ENCODE results near the gene PSG3.
"Not testable (repeated sequence)": the region's sequence is repeated elsewhere in the genome, so short reads cannot be mapped to it uniquely, and the experiment has no call there.

The PSG3 gene

DNA sequence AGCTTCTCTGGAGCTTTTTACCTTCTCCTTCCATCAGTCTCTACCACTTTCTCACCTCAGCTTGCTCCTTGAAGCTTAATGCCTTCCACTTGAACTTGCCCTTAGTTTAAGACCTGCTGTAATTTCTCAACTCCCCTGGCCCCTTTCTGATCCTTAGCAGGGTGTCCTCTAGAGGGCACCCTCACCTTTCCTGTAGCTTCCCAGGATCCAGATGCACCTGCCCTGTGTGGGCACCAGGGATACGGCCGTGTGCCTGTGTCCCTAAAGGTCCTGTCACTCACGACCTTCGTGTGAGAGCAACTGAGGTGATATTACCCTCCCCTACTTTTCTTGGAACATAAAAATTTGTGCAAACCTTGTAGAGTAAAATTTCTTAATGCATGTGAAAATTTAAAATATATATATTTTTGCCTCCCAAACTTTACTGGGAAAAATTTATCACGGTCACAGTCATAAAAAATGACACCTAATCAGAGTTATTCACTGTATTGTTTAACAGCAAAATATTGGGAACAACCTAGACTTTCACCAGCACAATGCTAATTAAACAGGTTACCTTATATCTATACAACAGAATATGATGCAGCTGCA, 46.4 kb downstream of the PSG3 start:
- no peak for DNase-seq

DNA sequence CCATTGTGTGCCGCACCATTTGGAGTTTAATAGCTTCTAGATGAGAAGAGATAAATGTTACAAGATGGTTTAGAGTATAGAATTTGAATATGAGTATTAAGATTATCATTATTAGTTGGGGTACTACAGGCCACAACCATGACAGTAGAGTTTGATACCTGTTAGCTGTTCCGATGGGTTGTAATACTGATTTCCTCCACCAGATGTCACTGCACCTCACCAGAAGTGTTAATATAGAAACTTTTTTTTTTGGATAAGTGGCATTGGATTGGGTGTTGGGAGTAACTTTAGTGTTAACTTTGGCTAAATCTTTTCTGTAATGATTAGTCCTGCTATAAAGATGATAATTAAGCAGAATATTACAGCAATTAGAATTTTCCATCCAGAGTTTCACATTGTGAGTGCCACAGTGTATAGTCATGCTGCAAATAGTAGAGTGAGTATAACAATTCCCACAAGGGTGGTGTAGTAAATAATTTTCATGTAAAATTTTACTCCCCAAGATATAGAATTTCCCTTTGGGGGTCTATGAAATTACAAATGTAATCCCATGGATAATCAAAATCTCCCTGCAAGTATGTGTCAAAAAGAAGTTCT, 56.3 kb downstream of the PSG3 start:
- peak; percentile 31 for DNase-seq

DNA sequence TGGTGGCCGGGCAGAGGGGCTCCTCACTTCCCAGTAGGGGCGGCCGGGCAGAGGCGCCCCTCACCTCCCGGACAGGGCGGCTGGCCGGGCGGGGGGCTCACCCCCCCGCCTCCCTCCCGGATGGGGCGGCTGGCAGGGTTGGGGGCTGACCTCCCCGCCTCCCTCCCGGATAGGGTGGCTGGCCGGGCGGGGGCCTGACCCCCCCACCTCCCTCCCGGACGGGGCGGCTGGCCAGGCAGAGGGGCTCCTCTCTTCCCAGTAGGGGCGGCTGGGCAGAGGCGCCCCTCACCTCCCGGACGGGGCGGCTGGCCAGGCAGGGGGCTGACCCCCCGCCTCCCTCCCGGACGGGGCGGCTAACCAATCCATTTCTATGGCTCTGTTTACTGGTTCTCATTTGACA, 64.0 kb downstream of the PSG3 start:
- not testable (repeated sequence) for DNase-seq

DNA sequence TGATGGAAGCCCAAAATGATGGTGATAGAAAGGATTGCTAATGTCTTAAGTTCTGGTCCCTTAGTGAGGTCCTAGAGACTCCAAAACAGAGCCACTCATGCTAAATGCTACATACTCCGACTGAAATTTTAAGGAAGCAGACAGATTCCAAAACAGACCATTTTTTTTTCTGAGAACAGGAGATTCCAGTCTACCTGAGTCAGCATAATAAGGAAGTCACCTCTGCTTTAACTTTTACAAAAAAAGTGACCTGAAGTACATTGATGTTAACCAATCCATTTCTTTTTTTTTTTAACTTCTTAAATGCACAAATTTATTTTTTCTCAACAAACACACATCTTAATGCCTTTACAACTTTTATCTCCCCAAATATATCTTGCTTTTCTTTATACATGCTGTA, 65.7 kb downstream of the PSG3 start:
- DNase-seq, result not testable (repeated sequence)

Data from CD4-positive, alpha-beta T cell treated with Interleukin-4 for 4 hours (primary cell).